Loucy (cell line): ENCODE results near the gene ETHE1.

Source experiments
- EZH2phosphoT487 ChIP-seq: fragments of 200-600 bp; IDR thresholded peaks from 2 replicates; pipeline ENCODE4 v1.6.1; 2018; ENCODE audit warnings: antibody characterized with exemption, mild to moderate bottlenecking, moderate library complexity, borderline replicate concordance
- TF ChIP-seq, protein P1 (sequence below): fragments of 200-600 bp; sonication (generic); conservative IDR thresholded peaks from 2 replicates; pipeline ENCODE4 v1.5.1; 2014; ENCODE audit warnings: mild to moderate bottlenecking, antibody characterized with exemption, low read length

DNA sequence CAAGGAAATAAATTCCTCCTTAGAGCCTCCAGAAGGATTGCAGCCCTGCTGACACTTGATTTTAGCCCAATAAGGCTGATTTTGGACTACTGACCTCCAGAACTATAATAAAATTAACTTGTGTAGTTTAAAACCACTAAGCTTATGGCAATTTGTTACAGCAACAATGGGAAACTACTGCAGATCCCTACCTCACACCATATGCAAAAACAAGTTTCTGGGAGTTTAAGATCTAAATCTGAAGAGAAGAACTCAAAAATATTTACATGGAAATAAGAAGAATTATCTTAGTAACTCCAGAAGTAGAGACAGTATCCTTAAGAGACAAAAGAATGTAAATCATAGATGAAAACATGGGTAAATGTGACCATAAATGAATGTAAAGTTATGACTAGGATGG lies 11.9 kb upstream of the ETHE1 start:
- TF ChIP-seq, protein P1, sequence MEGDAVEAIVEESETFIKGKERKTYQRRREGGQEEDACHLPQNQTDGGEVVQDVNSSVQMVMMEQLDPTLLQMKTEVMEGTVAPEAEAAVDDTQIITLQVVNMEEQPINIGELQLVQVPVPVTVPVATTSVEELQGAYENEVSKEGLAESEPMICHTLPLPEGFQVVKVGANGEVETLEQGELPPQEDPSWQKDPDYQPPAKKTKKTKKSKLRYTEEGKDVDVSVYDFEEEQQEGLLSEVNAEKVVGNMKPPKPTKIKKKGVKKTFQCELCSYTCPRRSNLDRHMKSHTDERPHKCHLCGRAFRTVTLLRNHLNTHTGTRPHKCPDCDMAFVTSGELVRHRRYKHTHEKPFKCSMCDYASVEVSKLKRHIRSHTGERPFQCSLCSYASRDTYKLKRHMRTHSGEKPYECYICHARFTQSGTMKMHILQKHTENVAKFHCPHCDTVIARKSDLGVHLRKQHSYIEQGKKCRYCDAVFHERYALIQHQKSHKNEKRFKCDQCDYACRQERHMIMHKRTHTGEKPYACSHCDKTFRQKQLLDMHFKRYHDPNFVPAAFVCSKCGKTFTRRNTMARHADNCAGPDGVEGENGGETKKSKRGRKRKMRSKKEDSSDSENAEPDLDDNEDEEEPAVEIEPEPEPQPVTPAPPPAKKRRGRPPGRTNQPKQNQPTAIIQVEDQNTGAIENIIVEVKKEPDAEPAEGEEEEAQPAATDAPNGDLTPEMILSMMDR, result no peak
- no peak for TF ChIP-seq EZH2phosphoT487
